Fibroblast of lung (primary cell): ENCODE results near the gene L1CAM. TPM values are rescaled to one million over a fixed set of nuclear protein-coding genes. Genes with fewer than 3 reads are reported as not detected.
A peak's percentile ranks its signal among the peaks of the same experiment; 100 is the strongest.

Experiments
- DNase-seq, 2 donors: peaks; one replicate each; pipeline versions ENCODE4 v3.0.0 to v3.0.0-alpha.2; 2010; ENCODE audit warnings: low read depth in 2 of 2
- H2AFZ ChIP-seq: 2 replicates; pipeline ENCODE4 v1.5.1; 2012; ENCODE audit warnings: low read length, control low read depth, inconsistent platforms
- H3K27ac ChIP-seq: 2 replicates; pipeline ENCODE4 v1.5.1; 2011; ENCODE audit warnings: low read length, control low read depth; ENCODE audit not compliant: insufficient read depth
- H3K27me3 ChIP-seq: 2 replicates; pipeline ENCODE4 v1.5.1; 2011; ENCODE audit warnings: mild to moderate bottlenecking, low read length; ENCODE audit not compliant: control insufficient read depth, insufficient read depth
- H3K36me3 ChIP-seq: 2 replicates; pipeline ENCODE4 v1.5.1; 2011; ENCODE audit warnings: low read length; ENCODE audit not compliant: control insufficient read depth, insufficient read depth
- H3K4me1 ChIP-seq: 2 replicates; pipeline ENCODE4 v1.5.1; 2011; ENCODE audit warnings: low read length; ENCODE audit not compliant: control insufficient read depth, insufficient read depth; ENCODE audit errors: extremely low read depth
- H3K4me2 ChIP-seq: 2 replicates; pipeline ENCODE4 v1.5.1; 2011; ENCODE audit warnings: low read length, control low read depth; ENCODE audit not compliant: insufficient read depth; ENCODE audit errors: extremely low read depth
- H3K4me3 ChIP-seq, 4 experiments: fragments of 200-600 bp in 1 of 4; sonication (generic) in 1 of 4; replicated peaks in 1 of 4; 2 replicates each; pipeline ENCODE4 v1.5.1; 2011 to 2016; ENCODE audit warnings: low read length in 4 of 4, low read depth in 3 of 4, mild to moderate bottlenecking in 3 of 4, control low read depth in 2 of 4, inconsistent platforms in 1 of 4, mixed read lengths in 1 of 4; ENCODE audit not compliant: insufficient read depth in 1 of 4; ENCODE audit errors: control extremely low read depth in 1 of 4
- H3K79me2 ChIP-seq: 2 replicates; pipeline ENCODE4 v1.5.1; 2012; ENCODE audit warnings: mild to moderate bottlenecking, low read length, inconsistent platforms; ENCODE audit not compliant: control insufficient read depth, insufficient read depth
- H3K9ac ChIP-seq: 2 replicates; pipeline ENCODE4 v1.5.1; 2011; ENCODE audit warnings: mild to moderate bottlenecking, low read length, control low read depth; ENCODE audit not compliant: insufficient read depth
- H3K9me3 ChIP-seq: 2 replicates; pipeline ENCODE4 v1.5.1; 2012; ENCODE audit warnings: low read depth, low read length; ENCODE audit not compliant: control insufficient read depth, insufficient read depth
- H4K20me1 ChIP-seq: 2 replicates; pipeline ENCODE4 v1.5.1; 2011; ENCODE audit warnings: low read length; ENCODE audit not compliant: control insufficient read depth, insufficient read depth; ENCODE audit errors: extremely low read depth
- CTCF ChIP-seq, 2 donors: IDR thresholded peaks in 1 of 2; conservative IDR thresholded peaks in 1 of 2; 1 replicate in 1 of 2; 2 replicates in 1 of 2; pipeline ENCODE4 v1.5.1; 2011 to 2012; ENCODE audit warnings: low read length in 2 of 2, control low read depth in 1 of 2, inconsistent platforms in 1 of 2, low read depth in 1 of 2, mild to moderate bottlenecking in 1 of 2
- EZH2 ChIP-seq: IDR thresholded peaks from 2 replicates; pipeline ENCODE4 v1.5.1; 2012; ENCODE audit warnings: low read length, control low read depth, mild to moderate bottlenecking; ENCODE audit errors: missing control alignments
- polyA plus RNA-seq, 2 donors: library from polyadenylated mRNA; depleted of rRNA in 1 of 2; stranded (reverse) in 1 of 2; unstranded in 1 of 2; fragments of >200 nt; gene quantifications; 2 replicates each; pipeline ENCODE4 v1.2.1, GENCODE V29; 2011 to 2012; ENCODE audit warnings: missing spikeins in 1 of 2
- total RNA-seq: library from RNA; depleted of rRNA; stranded (reverse); fragments of >200 nt; gene quantifications from 2 replicates; pipeline ENCODE4 v1.2.1, GENCODE V29; 2014

The L1CAM gene
- total and polyA plus RNA-seq, 2 donors (not counting 1 experiment from before 2014, with no cell fraction given) = 0.99 to 1.7 TPM

- DNase-seq = no peak
- Histone ChIP-seq H3K9me3 (no peaks in the 10 kb centered on the region), H3K27ac (no peak overlapping the region), H3K4me2 (no peak overlapping the region), H3K4me3 (no peak overlapping the region), H3K9ac (no peak overlapping the region), H3K27me3 (no peaks in the 10 kb centered on the region), H3K79me2 (no peaks in the 10 kb centered on the region), H2AFZ (no peak overlapping the region), H3K36me3 (no peaks in the 10 kb centered on the region), H4K20me1 (no peaks in the 10 kb centered on the region), H3K4me1 (peaks cover 3% of the 10 kb centered on the region)
- TF ChIP-seq EZH2 (no peak), CTCF (conservative IDR thresholded peaks at IDR 0.05 in 1 of 2, IDR thresholded peaks at IDR 0.05 in 1 of 2; ENCODE audit: low read depth in 1 of 2, low read length in 2 of 2) (no peak)
Measured at GRCh38 chrX:153921511-153922446, 35.8 kb upstream of the L1CAM start.

- Histone ChIP-seq H2AFZ (no peak overlapping the region), H3K4me3 (no peak overlapping the region), H3K27me3 (no peaks in the 10 kb centered on the region), H3K79me2 (no peaks in the 10 kb centered on the region), H3K4me1 (peaks cover 2% of the 10 kb centered on the region), H3K27ac (no peak overlapping the region), H3K36me3 (no peaks in the 10 kb centered on the region), H3K9ac (peak overlapping the region; percentile 7), H3K4me2 (no peak overlapping the region), H3K9me3 (no peaks in the 10 kb centered on the region), H4K20me1 (no peaks in the 10 kb centered on the region)
- TF ChIP-seq CTCF (conservative IDR thresholded peaks at IDR 0.05 in 1 of 2, IDR thresholded peaks at IDR 0.05 in 1 of 2; ENCODE audit: low read depth in 1 of 2, low read length in 2 of 2) (no peak), EZH2 (no peak)
- no peak for DNase-seq
Measured at GRCh38 chrX:153921070-153921469, 35.1 kb upstream of the L1CAM start.

- no peaks in the 10 kb centered on the region for H3K36me3 ChIP-seq
- no peaks in the 10 kb centered on the region for H3K79me2 ChIP-seq
- H3K4me2 ChIP-seq = no peak overlapping the region
- no peak overlapping the region for H2AFZ ChIP-seq
- no peak overlapping the region for H3K27ac ChIP-seq
- no peaks in the 10 kb centered on the region for H3K27me3 ChIP-seq
- H3K9me3 ChIP-seq = no peaks in the 10 kb centered on the region
- no peak for TF ChIP-seq EZH2
- TF ChIP-seq CTCF (conservative IDR thresholded peaks at IDR 0.05 in 1 of 2, IDR thresholded peaks at IDR 0.05 in 1 of 2; ENCODE audit: low read depth in 1 of 2, low read length in 2 of 2) = no peak
- H4K20me1 ChIP-seq = no peaks in the 10 kb centered on the region
- H3K4me3 ChIP-seq = no peak overlapping the region
- no peak overlapping the region for H3K9ac ChIP-seq
- DNase-seq = no peak
- H3K4me1 ChIP-seq = peaks cover 2% of the 10 kb centered on the region
Measured at GRCh38 chrX:153920546-153920945, 34.6 kb upstream of the L1CAM start.
